ENCODE results near the gene GPR132.

Gene GPR132

GRCh38 chr14:105073720-105074600, 8.7 kb upstream of the GPR132 start:
- Histone ChIP-seq H3K27ac (ENCODE audit: low read length) (no peak overlapping the region), H3K27me3 (ENCODE audit: control insufficient read depth in 1 of 2, insufficient read depth in 2 of 2, low read length in 2 of 2) (peaks cover 41 to 47% of the 10 kb centered on the region in 2 donors)

GRCh38 chr14:105072892-105073719, 7.9 kb upstream of the GPR132 start:
- Histone ChIP-seq H3K4me3 (ENCODE audit: low read length in 2 of 2) (no peak overlapping the region), H3K4me1 (ENCODE audit: control insufficient read depth, insufficient read depth, low read length) (peaks cover 4% of the 10 kb centered on the region), H3K27ac (ENCODE audit: low read length) (no peak overlapping the region), H3K27me3 (ENCODE audit: control insufficient read depth in 1 of 2, insufficient read depth in 2 of 2, low read length in 2 of 2) (peaks cover 41 to 47% of the 10 kb centered on the region in 2 donors), H3K36me3 (ENCODE audit: control insufficient read depth in 2 of 2, insufficient read depth in 2 of 2, low read length in 2 of 2) (no peaks in the 10 kb centered on the region), H3K9ac (ENCODE audit: low read length in 2 of 2) (no peak overlapping the region), H3K9me3 (ENCODE audit: control insufficient read depth in 2 of 2, low read length in 2 of 2) (no peaks in the 10 kb centered on the region)

More at GRCh38 chr14:105073720-105074600, 8.7 kb upstream of the GPR132 start:
- no peaks in the 10 kb centered on the region for H3K9me3 ChIP-seq (ENCODE audit: control insufficient read depth in 2 of 2, low read length in 2 of 2)
- no peak overlapping the region for H3K4me3 ChIP-seq (ENCODE audit: low read length in 2 of 2)
- H3K36me3 ChIP-seq (ENCODE audit: control insufficient read depth in 2 of 2, insufficient read depth in 2 of 2, low read length in 2 of 2) = no peaks in the 10 kb centered on the region
- H3K9ac ChIP-seq (ENCODE audit: low read length in 2 of 2) = no peak overlapping the region
- peaks cover 4% of the 10 kb centered on the region for H3K4me1 ChIP-seq (ENCODE audit: control insufficient read depth, insufficient read depth, low read length)

- Histone ChIP-seq H3K27me3 (ENCODE audit: control insufficient read depth in 1 of 2, insufficient read depth in 2 of 2, low read length in 2 of 2) (peaks cover 39 to 46% of the 10 kb centered on the region in 2 donors), H3K27ac (ENCODE audit: low read length) (no peak overlapping the region), H3K36me3 (ENCODE audit: control insufficient read depth in 2 of 2, insufficient read depth in 2 of 2, low read length in 2 of 2) (no peaks in the 10 kb centered on the region), H3K9me3 (ENCODE audit: control insufficient read depth in 2 of 2, low read length in 2 of 2) (no peaks in the 10 kb centered on the region), H3K4me1 (ENCODE audit: control insufficient read depth, insufficient read depth, low read length) (peaks cover 4% of the 10 kb centered on the region), H3K4me3 (ENCODE audit: low read length in 2 of 2) (no peak overlapping the region), H3K9ac (ENCODE audit: low read length in 2 of 2) (no peak overlapping the region)
Measured at GRCh38 chr14:105072381-105072861, 7.2 kb upstream of the GPR132 start.

GRCh38 chr14:105071942-105072341, 6.7 kb upstream of the GPR132 start:
- no peaks in the 10 kb centered on the region for H3K36me3 ChIP-seq (ENCODE audit: control insufficient read depth in 2 of 2, insufficient read depth in 2 of 2, low read length in 2 of 2)
- no peak overlapping the region for H3K4me3 ChIP-seq (ENCODE audit: low read length in 2 of 2)
- peaks cover 35 to 44% of the 10 kb centered on the region in 2 donors for H3K27me3 ChIP-seq (ENCODE audit: control insufficient read depth in 1 of 2, insufficient read depth in 2 of 2, low read length in 2 of 2)
- no peaks in the 10 kb centered on the region for H3K9me3 ChIP-seq (ENCODE audit: control insufficient read depth in 2 of 2, low read length in 2 of 2)
- no peak overlapping the region for H3K9ac ChIP-seq (ENCODE audit: low read length in 2 of 2)
- no peak overlapping the region for H3K27ac ChIP-seq (ENCODE audit: low read length)
- H3K4me1 ChIP-seq (ENCODE audit: control insufficient read depth, insufficient read depth, low read length) = peaks cover 4% of the 10 kb centered on the region

- Histone ChIP-seq H3K27ac (ENCODE audit: low read length) (no peak overlapping the region), H3K4me1 (ENCODE audit: control insufficient read depth, insufficient read depth, low read length) (peaks cover 4% of the 10 kb centered on the region), H3K4me3 (ENCODE audit: low read length in 2 of 2) (no peak overlapping the region), H3K36me3 (ENCODE audit: control insufficient read depth in 2 of 2, insufficient read depth in 2 of 2, low read length in 2 of 2) (no peaks in the 10 kb centered on the region), H3K9me3 (ENCODE audit: control insufficient read depth in 2 of 2, low read length in 2 of 2) (no peaks in the 10 kb centered on the region), H3K27me3 (ENCODE audit: control insufficient read depth in 1 of 2, insufficient read depth in 2 of 2, low read length in 2 of 2) (peaks cover 32 to 44% of the 10 kb centered on the region in 2 donors), H3K9ac (ENCODE audit: low read length in 2 of 2) (no peak overlapping the region)
Measured at GRCh38 chr14:105071326-105071725, 6.1 kb upstream of the GPR132 start.

- H3K9ac ChIP-seq (ENCODE audit: low read length in 2 of 2) = no peak overlapping the region
- H3K4me1 ChIP-seq (ENCODE audit: control insufficient read depth, insufficient read depth, low read length) = peaks cover 4% of the 10 kb centered on the region
- H3K9me3 ChIP-seq (ENCODE audit: control insufficient read depth in 2 of 2, low read length in 2 of 2) = no peaks in the 10 kb centered on the region
- H3K4me3 ChIP-seq (ENCODE audit: low read length in 2 of 2) = no peak overlapping the region
- peaks cover 31 to 42% of the 10 kb centered on the region in 2 donors for H3K27me3 ChIP-seq (ENCODE audit: control insufficient read depth in 1 of 2, insufficient read depth in 2 of 2, low read length in 2 of 2)
- H3K27ac ChIP-seq (ENCODE audit: low read length) = no peak overlapping the region
- no peaks in the 10 kb centered on the region for H3K36me3 ChIP-seq (ENCODE audit: control insufficient read depth in 2 of 2, insufficient read depth in 2 of 2, low read length in 2 of 2)
Measured at GRCh38 chr14:105070760-105071137, 5.5 kb upstream of the GPR132 start.

GRCh38 chr14:105069871-105070759, 4.9 kb upstream of the GPR132 start:
- peaks cover 27 to 37% of the 10 kb centered on the region in 2 donors for H3K27me3 ChIP-seq (ENCODE audit: control insufficient read depth in 1 of 2, insufficient read depth in 2 of 2, low read length in 2 of 2)
- no peak overlapping the region for H3K27ac ChIP-seq (ENCODE audit: low read length)
- H3K36me3 ChIP-seq (ENCODE audit: control insufficient read depth in 2 of 2, insufficient read depth in 2 of 2, low read length in 2 of 2) = no peaks in the 10 kb centered on the region
- H3K9me3 ChIP-seq (ENCODE audit: control insufficient read depth in 2 of 2, low read length in 2 of 2) = no peaks in the 10 kb centered on the region
- no peak overlapping the region for H3K9ac ChIP-seq (ENCODE audit: low read length in 2 of 2)
- H3K4me1 ChIP-seq (ENCODE audit: control insufficient read depth, insufficient read depth, low read length) = peaks cover 4% of the 10 kb centered on the region
- no peak overlapping the region for H3K4me3 ChIP-seq (ENCODE audit: low read length in 2 of 2)

GRCh38 chr14:105069522-105069870, 4.3 kb upstream of the GPR132 start:
- peaks cover 2% of the 10 kb centered on the region for H3K4me1 ChIP-seq (ENCODE audit: control insufficient read depth, insufficient read depth, low read length)
- H3K27ac ChIP-seq (ENCODE audit: low read length) = no peak overlapping the region
- H3K36me3 ChIP-seq (ENCODE audit: control insufficient read depth in 2 of 2, insufficient read depth in 2 of 2, low read length in 2 of 2) = no peaks in the 10 kb centered on the region
- H3K4me3 ChIP-seq (ENCODE audit: low read length in 2 of 2) = no peak overlapping the region
- H3K27me3 ChIP-seq (ENCODE audit: control insufficient read depth in 1 of 2, insufficient read depth in 2 of 2, low read length in 2 of 2) = peaks cover 26 to 33% of the 10 kb centered on the region in 2 donors
- no peak overlapping the region for H3K9ac ChIP-seq (ENCODE audit: low read length in 2 of 2)
- H3K9me3 ChIP-seq (ENCODE audit: control insufficient read depth in 2 of 2, low read length in 2 of 2) = no peaks in the 10 kb centered on the region

GRCh38 chr14:105068818-105069217, 3.6 kb upstream of the GPR132 start:
- H3K36me3 ChIP-seq (ENCODE audit: control insufficient read depth in 2 of 2, insufficient read depth in 2 of 2, low read length in 2 of 2) = no peaks in the 10 kb centered on the region
- H3K9ac ChIP-seq (ENCODE audit: low read length in 2 of 2) = no peak overlapping the region
- peaks cover 21 to 26% of the 10 kb centered on the region in 2 donors for H3K27me3 ChIP-seq (ENCODE audit: control insufficient read depth in 1 of 2, insufficient read depth in 2 of 2, low read length in 2 of 2)
- H3K4me1 ChIP-seq (ENCODE audit: control insufficient read depth, insufficient read depth, low read length) = no peaks in the 10 kb centered on the region
- no peaks in the 10 kb centered on the region for H3K9me3 ChIP-seq (ENCODE audit: control insufficient read depth in 2 of 2, low read length in 2 of 2)
- no peak overlapping the region for H3K27ac ChIP-seq (ENCODE audit: low read length)
- no peak overlapping the region for H3K4me3 ChIP-seq (ENCODE audit: low read length in 2 of 2)

GRCh38 chr14:105067969-105068301, 2.7 kb upstream of the GPR132 start:
- no peaks in the 10 kb centered on the region for H3K4me1 ChIP-seq (ENCODE audit: control insufficient read depth, insufficient read depth, low read length)
- no peak overlapping the region for H3K9ac ChIP-seq (ENCODE audit: low read length in 2 of 2)
- no peaks in the 10 kb centered on the region for H3K9me3 ChIP-seq (ENCODE audit: control insufficient read depth in 2 of 2, low read length in 2 of 2)
- H3K27ac ChIP-seq (ENCODE audit: low read length) = no peak overlapping the region
- H3K27me3 ChIP-seq (ENCODE audit: control insufficient read depth in 1 of 2, insufficient read depth in 2 of 2, low read length in 2 of 2) = peaks cover 15 to 18% of the 10 kb centered on the region in 2 donors
- no peaks in the 10 kb centered on the region for H3K36me3 ChIP-seq (ENCODE audit: control insufficient read depth in 2 of 2, insufficient read depth in 2 of 2, low read length in 2 of 2)
- H3K4me3 ChIP-seq (ENCODE audit: low read length in 2 of 2) = no peak overlapping the region

All from stomach smooth muscle (tissue), 2 donors.